ENCODE data around the gene S100A10. TPM values are rescaled to one million over a fixed set of nuclear protein-coding genes. Genes with fewer than 3 reads are reported as not detected.

The S100A10 gene
- total and polyA plus RNA-seq, 2 experiments from 2014 or later, result 14.6 to 103 TPM

DNA sequence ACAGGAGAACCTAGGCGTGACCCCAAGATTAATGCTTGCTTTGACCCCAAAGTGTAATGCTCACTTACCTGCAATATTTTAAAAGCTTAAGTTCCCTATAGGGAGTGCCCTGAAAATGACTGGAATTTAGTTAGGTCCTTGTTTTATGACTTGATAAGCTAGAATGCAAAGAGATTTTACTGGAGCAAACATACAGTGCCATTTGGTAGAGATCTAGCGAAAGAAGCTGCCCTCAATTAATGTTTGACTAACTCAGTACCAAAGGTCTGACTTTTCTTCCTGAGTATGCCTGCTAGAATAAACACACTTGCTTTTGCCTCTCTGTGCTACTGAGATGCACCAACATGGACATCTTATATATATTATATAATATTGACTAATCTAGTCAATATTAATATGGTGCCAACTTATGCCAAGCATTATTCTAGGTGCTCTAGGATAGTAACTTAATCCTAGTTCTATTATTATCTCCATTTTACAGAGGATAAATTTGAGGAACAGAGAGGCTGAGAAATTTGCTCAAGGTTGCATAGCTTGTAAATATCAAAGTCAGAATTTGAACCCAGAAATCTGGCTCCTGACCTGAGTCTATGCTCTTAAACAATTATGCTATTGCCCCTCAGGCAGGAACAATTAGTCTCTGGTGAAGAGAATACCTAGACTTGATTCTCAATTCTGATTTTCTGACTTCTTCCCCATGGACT, 18.2 kb downstream of the S100A10 start:
- no peaks in the 10 kb centered on the region for H3K27me3 ChIP-seq
- H3K4me3 ChIP-seq, result no peak overlapping the region
- no peak for DNase-seq (ENCODE audit: low read depth in 1 of 2, low spot score in 1 of 2)
- H3K4me1 ChIP-seq (ENCODE audit: low read depth), result no peaks in the 10 kb centered on the region
- no peaks in the 10 kb centered on the region for H3K36me3 ChIP-seq
- H3K9me3 ChIP-seq (ENCODE audit: low read depth), result no peaks in the 10 kb centered on the region
- H3K27ac ChIP-seq, result no peak overlapping the region
- no peak for TF ChIP-seq CTCF (IDR thresholded peaks at IDR 0.05; ENCODE audit: low read depth, low read length)

DNA sequence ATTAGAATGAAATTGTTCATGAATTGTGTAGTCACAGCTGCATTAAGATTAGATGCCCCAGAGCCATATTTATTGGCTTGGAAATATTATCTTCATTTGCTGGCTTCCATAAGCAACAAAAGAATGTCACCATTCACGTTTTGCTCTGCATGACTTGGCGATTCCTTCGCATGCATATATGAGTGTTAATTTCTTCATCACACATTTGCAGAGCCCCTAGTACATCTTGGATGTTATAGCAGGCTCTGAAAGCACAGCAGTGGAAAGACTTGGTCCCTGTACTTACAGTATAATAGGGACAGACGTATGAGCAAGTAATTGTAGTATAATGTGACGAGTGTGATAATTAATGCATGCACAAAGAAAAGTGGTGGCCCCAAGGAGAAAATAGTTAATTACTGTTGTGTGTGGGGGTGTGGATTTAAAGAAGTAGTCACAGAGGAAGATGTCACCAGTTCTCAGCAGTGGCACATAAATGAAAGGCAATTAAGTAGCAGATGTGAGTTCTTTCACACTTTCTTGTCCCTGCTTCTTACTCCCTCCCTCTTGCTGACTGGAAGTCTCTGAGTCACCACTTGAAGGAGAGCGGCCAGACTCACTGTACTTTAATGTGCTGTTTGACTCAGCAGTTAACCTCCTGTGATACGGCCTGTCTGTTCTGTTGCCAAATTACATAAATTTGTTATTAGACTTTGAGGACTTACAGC, 21.0 kb downstream of the S100A10 start:
- Histone ChIP-seq H3K27ac (no peak overlapping the region), H3K4me3 (no peak overlapping the region), H3K27me3 (no peaks in the 10 kb centered on the region), H3K4me1 (ENCODE audit: low read depth) (no peaks in the 10 kb centered on the region), H3K9me3 (ENCODE audit: low read depth) (no peaks in the 10 kb centered on the region), H3K36me3 (no peaks in the 10 kb centered on the region)
- TF ChIP-seq CTCF (IDR thresholded peaks at IDR 0.05; ENCODE audit: low read depth, low read length), result no peak
- peak; percentile 17 to 79 for DNase-seq (ENCODE audit: low read depth in 1 of 2, low spot score in 1 of 2)

DNA sequence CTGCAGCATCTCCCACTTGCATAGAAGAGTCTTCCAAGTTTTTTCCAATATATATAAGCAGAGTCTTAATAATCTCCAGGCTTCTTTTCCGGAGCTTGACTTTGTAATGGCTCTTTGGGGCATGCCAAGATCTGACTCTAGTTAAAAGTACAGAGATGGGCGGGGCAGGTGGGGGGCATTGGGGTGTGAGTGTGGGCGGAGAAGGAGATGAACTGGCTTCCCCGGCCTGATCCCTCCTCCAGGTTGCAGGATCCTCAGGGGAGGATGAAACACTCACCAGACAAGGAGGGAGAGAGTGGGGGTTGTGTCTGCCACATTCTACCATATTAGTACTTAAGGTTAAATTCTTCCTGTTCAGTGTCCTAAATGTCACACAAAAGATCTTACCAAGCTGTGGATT, 23.0 kb downstream of the S100A10 start:
- peak in 1 of 2 donors; percentile 49 for DNase-seq (ENCODE audit: low read depth in 1 of 2, low spot score in 1 of 2)
- no peaks in the 10 kb centered on the region for H3K9me3 ChIP-seq (ENCODE audit: low read depth)
- no peaks in the 10 kb centered on the region for H3K36me3 ChIP-seq
- H3K27me3 ChIP-seq, result peaks cover 9% of the 10 kb centered on the region
- no peaks in the 10 kb centered on the region for H3K4me1 ChIP-seq (ENCODE audit: low read depth)
- no peak for TF ChIP-seq CTCF (IDR thresholded peaks at IDR 0.05; ENCODE audit: low read depth, low read length)
- no peak overlapping the region for H3K27ac ChIP-seq
- H3K4me3 ChIP-seq, result no peak overlapping the region

GRCh38 chr1:151970128-151970527, 23.5 kb downstream of the S100A10 start:
- no peak for TF ChIP-seq CTCF (IDR thresholded peaks at IDR 0.05; ENCODE audit: low read depth, low read length)
- no peak overlapping the region for H3K4me3 ChIP-seq
- no peaks in the 10 kb centered on the region for H3K4me1 ChIP-seq (ENCODE audit: low read depth)
- H3K27ac ChIP-seq, result no peak overlapping the region
- H3K36me3 ChIP-seq, result no peaks in the 10 kb centered on the region
- H3K9me3 ChIP-seq (ENCODE audit: low read depth), result no peaks in the 10 kb centered on the region
- H3K27me3 ChIP-seq, result peaks cover 12% of the 10 kb centered on the region
- DNase-seq (ENCODE audit: low read depth in 1 of 2, low spot score in 1 of 2), result no peak

DNA sequence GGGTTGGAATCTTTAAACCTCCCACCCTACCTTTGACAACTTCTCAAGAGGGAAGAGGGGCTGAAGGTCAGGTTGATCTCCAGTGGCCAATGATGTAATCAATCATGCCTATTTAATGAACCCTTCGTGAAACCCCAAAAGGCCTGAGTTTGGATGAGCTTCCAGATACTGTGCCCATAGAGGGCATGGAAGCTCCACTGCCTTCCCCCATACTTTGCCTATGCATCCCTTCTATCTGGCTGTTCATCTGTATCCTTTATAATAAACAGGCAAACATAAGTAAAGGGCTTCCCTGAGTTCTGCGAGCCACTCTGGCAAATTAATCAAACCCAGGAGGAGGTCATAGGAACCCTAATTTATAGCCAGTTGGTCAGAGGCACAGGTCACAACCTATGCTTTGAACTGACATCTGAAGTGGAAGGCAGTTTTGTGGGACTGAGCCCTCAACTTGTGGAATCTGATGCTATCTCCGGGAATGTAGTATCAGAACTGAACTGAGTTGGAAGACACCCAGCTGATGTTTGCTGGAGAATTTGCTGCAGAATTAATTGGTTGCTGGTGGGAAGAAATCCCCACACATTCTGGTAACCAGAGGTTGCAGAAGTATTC, 24.8 kb downstream of the S100A10 start:
- no peaks in the 10 kb centered on the region for H3K36me3 ChIP-seq
- TF ChIP-seq CTCF (IDR thresholded peaks at IDR 0.05; ENCODE audit: low read depth, low read length), result no peak
- H3K4me1 ChIP-seq (ENCODE audit: low read depth), result no peaks in the 10 kb centered on the region
- DNase-seq (ENCODE audit: low read depth in 1 of 2, low spot score in 1 of 2), result no peak
- no peak overlapping the region for H3K4me3 ChIP-seq
- H3K9me3 ChIP-seq (ENCODE audit: low read depth), result no peaks in the 10 kb centered on the region
- peaks cover 20% of the 10 kb centered on the region for H3K27me3 ChIP-seq
- no peak overlapping the region for H3K27ac ChIP-seq
